Brain microvascular endothelial cell (primary cell): Measurements from ENCODE around the gene PPIE.
"Not testable (repeated sequence)": the region's sequence is repeated elsewhere in the genome, so short reads cannot be mapped to it uniquely, and the experiment has no call there.

Experiments used
- DNase-seq: peaks from one replicate; pipeline ENCODE4 v3.0.0-alpha.2; 2020
- H3K27ac ChIP-seq: fragments of 250-450 bp; sonication (Bioruptor Pico); 2 replicates; pipeline ENCODE4 v1.5.1; 2020; ENCODE audit warnings: mild to moderate bottlenecking, moderate library complexity
- H3K27me3 ChIP-seq: fragments of 250-450 bp; sonication (Bioruptor Pico); replicated peaks from 2 replicates; pipeline ENCODE4 v1.5.1; 2020; ENCODE audit warnings: mild to moderate bottlenecking
- H3K36me3 ChIP-seq: fragments of 250-450 bp; sonication (Bioruptor Pico); replicated peaks from 2 replicates; pipeline ENCODE4 v1.5.1; 2020; ENCODE audit warnings: mild to moderate bottlenecking
- H3K4me3 ChIP-seq: 2 replicates; pipeline ENCODE4 v1.5.1; 2011; ENCODE audit warnings: low read depth, mild to moderate bottlenecking, control low read depth, low read length, moderate library complexity
- in situ Hi-C: cut with HindIII; loops from 2 replicates; pipeline ENCODE4 v1.10.0; 2017; ENCODE audit warnings: low sequenced_read_pairs, low pct_ligation_motif_present
- TF ChIP-seq, protein P1 (sequence below): IDR thresholded peaks from 2 replicates; pipeline ENCODE4 v1.5.1; 2011; ENCODE audit warnings: low read depth, mild to moderate bottlenecking, moderate library complexity, low read length, control low read depth, inconsistent platforms; ENCODE audit errors: missing control alignments

The PPIE gene

DNA sequence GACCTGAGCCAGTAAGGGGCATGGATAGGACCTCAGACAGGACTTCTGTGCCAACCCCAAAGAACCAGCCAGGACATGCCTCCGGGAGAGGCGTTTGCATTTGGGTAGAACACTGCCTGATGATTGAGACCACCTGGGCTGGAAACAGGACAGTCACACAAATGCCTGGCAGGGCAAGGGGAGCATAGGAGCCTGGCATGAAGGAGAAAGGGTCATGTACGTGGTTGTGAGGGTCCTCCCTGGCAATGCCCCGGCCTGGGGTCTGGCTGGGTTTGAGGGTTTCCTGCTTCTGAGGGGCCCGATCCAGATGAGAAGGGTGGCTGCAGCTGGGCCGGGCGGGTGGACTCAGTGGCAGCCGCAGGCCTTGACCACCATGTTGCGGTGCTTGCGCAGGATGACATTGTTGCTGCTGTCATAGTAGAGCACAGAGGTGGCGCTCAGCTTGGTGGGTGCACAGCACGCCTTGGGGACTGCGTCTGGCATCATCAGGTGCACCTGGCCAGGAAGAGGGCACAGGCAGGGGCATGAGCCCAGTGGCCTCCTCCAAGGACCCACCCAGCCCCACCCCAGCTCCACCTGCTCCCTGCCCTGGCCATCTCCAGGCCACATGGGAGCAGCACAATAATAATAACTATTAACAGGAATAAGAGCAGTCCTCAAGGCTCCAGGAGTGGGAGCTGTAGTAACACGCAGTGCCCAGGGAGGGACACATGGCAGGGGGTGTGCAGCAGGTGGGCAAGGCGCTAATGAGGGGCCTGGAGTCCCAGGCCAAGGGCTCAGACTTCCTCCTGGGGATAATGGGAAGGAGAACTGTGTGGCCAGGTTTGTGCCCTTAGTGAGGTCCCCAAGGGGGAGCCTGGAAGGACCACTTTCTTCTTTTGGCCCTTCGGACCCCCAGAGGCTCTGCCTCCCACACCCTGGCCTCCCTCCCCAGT is 21.7 kb downstream of the PPIE start:
- no peak for DNase-seq
- H3K36me3 ChIP-seq: peaks cover 15% of the 10 kb centered on the region
- no peak overlapping the region for H3K27ac ChIP-seq
- in situ Hi-C loops: no loop called here
- H3K27me3 ChIP-seq: no peaks in the 10 kb centered on the region
- TF ChIP-seq, protein P1, sequence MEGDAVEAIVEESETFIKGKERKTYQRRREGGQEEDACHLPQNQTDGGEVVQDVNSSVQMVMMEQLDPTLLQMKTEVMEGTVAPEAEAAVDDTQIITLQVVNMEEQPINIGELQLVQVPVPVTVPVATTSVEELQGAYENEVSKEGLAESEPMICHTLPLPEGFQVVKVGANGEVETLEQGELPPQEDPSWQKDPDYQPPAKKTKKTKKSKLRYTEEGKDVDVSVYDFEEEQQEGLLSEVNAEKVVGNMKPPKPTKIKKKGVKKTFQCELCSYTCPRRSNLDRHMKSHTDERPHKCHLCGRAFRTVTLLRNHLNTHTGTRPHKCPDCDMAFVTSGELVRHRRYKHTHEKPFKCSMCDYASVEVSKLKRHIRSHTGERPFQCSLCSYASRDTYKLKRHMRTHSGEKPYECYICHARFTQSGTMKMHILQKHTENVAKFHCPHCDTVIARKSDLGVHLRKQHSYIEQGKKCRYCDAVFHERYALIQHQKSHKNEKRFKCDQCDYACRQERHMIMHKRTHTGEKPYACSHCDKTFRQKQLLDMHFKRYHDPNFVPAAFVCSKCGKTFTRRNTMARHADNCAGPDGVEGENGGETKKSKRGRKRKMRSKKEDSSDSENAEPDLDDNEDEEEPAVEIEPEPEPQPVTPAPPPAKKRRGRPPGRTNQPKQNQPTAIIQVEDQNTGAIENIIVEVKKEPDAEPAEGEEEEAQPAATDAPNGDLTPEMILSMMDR: no peak
- H3K4me3 ChIP-seq: no peak overlapping the region

DNA sequence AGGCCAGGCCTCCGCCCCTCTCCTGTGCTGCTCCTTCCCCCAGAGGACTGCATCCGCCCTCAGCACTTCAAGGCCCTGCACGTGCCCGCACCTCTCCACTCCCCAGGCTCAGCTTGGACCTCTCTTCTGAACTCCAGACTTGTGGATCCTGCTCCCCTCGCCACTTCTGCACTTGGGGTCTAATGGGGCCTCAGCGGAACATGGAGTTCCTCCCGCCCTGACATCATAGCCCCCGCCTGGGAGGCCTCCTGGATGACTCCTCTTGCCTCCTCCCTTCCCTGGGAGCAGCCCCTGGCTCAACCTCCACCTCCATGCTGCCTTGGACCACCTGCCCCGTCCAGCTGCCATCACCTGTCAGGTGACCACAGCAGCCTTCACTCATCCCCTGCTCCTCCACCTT is 22.3 kb downstream of the PPIE start:
- Histone ChIP-seq H3K4me3 (no peak overlapping the region), H3K27ac (no peak overlapping the region), H3K36me3 (peaks cover 8% of the 10 kb centered on the region), H3K27me3 (no peaks in the 10 kb centered on the region)
- DNase-seq: no peak
- in situ Hi-C loops: no loop called here
- TF ChIP-seq, protein P1: no peak

DNA sequence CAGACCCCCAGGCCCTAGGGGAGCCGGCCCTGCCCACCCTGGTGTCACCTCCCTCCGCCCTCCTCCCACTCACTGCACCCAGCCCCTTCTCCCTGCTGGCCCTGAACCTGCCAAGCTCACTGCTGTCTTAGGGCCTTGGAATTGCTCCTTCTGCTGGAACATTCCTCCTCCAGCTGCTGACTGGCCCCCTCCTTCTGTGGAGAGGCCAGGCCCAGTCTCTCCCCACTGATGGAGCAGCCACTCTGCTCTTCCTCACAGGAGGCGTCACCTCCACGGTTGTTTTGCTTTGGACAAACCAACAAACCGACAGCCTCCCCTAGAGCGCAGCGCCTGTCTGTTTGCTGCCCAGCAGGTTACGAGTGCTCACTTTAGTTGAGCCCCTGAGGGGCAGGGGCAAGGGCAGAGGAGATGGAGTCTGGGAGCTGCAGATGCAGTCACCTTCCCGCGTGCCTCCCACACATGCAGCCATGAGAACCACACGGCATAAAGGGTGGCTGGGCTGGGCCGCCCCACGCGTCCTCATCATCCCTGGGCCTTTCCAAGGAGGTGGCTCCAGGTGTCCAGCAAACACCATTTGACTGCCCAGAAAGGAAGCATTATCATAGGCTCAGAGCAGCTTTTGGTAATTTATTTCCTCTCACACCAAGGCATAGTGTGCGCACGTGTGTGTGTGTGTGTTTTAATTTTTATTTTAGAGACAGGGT is 23.0 kb downstream of the PPIE start:
- H3K36me3 ChIP-seq: peaks cover 8% of the 10 kb centered on the region
- H3K4me3 ChIP-seq: no peak overlapping the region
- no peaks in the 10 kb centered on the region for H3K27me3 ChIP-seq
- in situ Hi-C loops: no loop called here
- H3K27ac ChIP-seq: no peak overlapping the region
- no peak for DNase-seq
- TF ChIP-seq, protein P1: no peak

DNA sequence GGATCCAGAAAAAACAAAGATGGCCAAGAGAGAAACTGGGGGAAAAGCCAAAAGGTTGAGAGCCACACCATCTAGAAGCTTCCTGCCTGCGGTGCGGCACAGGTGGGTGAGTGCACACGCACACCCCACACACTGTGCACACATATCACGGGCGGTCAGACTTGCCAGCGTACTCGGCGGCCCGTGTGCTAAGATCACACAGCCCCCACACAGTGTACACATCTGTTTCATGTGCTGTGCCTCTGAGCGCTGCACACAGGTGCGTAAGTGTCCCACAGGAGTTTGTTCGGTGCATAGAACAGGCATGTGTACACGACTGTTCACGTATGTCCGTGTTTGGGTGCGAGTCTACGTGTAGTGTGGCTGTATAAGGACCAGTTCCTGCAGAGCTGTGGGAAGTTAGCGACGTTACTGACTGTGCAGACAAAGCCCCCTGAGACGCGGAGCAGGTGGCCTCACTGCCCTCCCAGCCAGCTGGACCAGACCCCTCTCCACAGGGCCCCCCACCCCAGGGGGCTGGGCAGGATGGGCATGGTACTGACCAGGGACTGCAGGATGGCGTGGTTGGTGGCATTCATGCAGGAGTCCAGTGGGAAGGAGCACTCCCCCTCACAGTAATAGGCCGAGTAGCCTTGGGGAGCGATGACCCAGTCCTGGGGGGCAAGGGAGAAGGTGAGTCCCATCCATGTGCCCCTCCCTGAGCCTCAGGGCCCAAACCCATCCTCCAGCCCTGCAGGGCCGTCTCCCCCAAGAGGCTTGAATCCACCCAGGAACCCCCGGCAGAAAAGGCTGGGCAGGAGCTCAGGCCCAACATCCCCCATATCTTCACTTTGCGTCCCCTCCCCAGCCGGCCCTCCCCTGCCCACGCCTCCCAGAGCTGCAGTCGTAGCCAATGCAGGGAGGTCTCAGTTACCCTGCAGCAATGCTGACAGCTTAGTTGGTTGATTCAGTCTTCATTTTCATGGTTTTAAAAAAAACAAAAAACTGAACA is 24.2 kb downstream of the PPIE start:
- Histone ChIP-seq H3K36me3 (peaks cover 6% of the 10 kb centered on the region), H3K4me3 (no peak overlapping the region), H3K27me3 (no peaks in the 10 kb centered on the region), H3K27ac (no peak overlapping the region)
- in situ Hi-C loops: no loop called here
- DNase-seq: no peak
- TF ChIP-seq, protein P1: no peak

DNA sequence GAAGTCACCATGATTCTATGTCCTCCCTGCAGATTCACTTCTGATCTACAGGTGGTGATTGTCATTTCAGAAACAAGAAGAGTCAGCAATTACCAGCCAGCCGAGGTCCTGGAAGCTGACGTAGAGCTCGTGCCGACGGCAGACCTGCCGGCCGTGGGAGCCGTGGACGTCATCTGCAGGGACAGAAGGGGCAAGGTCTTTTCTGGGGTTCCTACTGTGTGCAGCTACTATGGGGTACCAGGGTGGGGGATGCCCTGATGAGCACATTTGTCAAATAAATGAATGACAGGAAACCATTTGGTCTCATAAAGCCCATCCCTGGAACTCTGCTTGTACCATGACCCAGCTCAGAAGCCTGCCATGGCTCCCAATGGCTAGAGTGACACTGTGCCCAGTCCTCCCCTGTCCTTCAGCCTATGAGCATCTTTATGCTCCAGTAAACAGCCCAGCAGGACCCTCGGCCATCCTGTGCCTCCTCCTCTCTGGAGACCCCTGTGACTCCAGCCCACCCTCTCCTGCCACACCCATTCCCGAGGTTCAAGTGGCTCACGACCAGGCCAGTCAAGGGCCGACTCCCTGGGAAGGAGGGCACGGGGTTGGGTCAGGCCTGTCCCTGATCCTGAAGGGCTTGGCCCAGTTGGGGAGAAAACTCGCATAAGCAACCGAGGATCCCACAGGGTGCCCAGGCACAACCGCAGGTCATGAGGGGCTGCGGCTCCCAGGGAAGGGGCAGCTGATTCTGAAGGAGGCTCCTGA is 25.1 kb downstream of the PPIE start:
- H3K27me3 ChIP-seq, DNase-seq, H3K36me3 ChIP-seq, H3K4me3 ChIP-seq, H3K27ac ChIP-seq, in situ Hi-C loops: not testable (repeated sequence)

DNA sequence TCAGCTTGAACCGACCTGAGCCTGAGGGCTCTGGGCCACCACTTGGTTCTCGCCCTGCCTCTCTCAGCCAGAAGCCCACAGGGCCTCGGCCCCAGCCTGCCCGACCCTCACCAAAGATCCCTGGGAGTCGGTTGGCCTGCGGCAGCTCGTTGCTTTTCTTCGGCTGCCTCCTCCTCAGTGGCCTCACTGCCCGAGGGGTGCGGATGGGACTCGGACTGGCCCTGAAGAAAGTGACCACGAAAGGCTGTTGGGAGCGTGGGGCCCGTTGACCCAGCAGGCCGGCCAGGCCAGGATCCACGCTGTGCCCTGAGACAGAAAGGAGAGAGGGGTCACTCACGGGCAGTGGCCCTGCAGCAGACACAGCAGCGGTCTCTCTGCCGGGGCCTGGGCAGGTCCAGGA is 25.8 kb downstream of the PPIE start:
- H3K27me3 ChIP-seq, DNase-seq, H3K27ac ChIP-seq, in situ Hi-C loops, H3K4me3 ChIP-seq, H3K36me3 ChIP-seq: not testable (repeated sequence)

DNA sequence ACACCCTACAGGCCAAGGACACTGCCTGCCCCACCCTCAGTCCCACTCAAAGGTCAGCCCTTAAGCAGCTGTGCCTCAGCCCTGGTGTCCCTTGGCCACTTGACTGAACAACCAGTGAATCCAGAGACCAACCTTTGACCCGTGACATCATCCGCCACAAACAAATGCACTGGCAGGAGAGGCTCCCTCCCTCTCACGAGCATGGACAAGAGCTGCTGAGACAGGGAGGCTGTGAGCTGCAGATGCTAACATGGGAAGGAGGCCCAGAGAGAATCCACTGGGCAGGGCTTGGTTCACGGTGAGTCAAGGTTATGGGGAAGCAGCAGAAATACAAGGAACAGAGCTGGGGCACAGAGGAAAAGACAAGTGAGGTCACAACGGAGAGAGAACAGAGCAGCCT is 27.8 kb downstream of the PPIE start:
- H3K4me3 ChIP-seq, H3K27me3 ChIP-seq, in situ Hi-C loops, DNase-seq, H3K36me3 ChIP-seq, H3K27ac ChIP-seq: not testable (repeated sequence)

DNA sequence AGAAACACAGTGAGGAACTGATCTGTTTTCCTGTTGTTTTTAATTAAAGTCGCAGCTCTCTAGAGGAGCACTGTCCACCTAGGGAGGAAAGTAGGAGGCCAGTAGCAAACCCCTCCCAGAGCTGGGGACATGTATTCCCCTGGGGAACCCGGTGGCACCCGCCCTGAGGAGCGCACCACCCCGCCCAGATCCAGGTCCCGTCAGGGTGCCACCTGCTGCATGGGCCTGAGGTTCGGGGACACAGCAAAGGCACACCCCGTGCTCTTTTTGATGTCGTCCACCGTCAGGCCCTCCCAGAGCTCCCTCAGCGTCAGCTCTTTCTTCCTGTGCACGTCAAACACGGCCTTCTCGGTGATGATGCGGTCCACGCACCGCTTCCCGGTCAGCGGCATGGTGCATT is 30.8 kb downstream of the PPIE start:
- H3K4me3 ChIP-seq, in situ Hi-C loops, H3K27ac ChIP-seq, H3K27me3 ChIP-seq, DNase-seq, H3K36me3 ChIP-seq: not testable (repeated sequence)
